ENCODE results near the gene FEN1. TPM values are rescaled to one million over a fixed set of nuclear protein-coding genes. Genes with fewer than 3 reads are reported as not detected.

Gene FEN1
- total and polyA plus RNA-seq, 2 of the 13 experiments (the other 11 are each of a cell fraction or from before 2014, with no cell fraction given): 12.4 to 102 TPM

DNA sequence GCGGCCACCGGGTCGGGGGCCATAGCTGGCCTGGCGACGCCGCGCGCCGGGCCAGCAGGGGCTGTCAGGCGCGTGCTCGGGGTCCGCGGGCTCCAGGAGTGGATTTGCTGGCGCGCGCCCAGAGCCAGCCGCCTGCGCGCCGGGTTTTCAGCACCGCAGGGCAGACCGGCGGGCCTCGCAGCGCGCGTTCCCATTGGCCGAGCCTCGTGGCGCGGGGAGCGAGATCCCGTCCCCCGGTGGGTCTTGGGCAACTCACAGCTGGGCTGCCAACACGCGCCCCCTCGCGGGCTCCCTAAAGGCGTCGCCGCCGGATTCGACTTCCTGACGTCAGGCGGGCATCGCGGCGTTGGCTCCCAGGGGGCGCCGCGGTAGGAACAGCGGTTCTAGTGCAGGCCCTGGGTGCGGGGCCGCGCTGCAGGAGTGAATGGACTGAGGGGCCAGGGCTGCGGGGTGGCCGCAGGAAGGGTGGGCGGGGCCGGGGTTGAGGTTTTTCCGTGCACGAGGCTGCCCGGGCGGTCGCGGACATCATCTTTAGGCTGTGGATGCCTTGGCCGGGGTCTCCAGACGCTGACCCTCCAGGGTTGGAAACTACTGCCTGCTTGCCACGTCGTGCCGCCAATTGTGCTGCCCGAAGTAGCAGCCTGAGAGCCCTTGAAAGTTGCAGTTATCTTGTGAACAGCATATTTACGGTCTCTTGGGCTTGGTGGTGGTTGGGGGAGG is 24.2 kb downstream of the FEN1 start, which contains the start of gene FADS1 (continued):
- TF ChIP-seq ZBTB7B (CRISPR knock-in tag; IDR thresholded peaks at IDR 0.05): peak; percentile 89
- TF ChIP-seq CC2D1A (CRISPR knock-in tag; IDR thresholded peaks at IDR 0.05): peak; percentile 87; the same call in 1 of the 2 replicates
- no peak for TF ChIP-seq TCF7L2 (IDR thresholded peaks at IDR 0.05; ENCODE audit: low read depth, low read length)
- TF ChIP-seq ZNF430 (CRISPR knock-in tag; IDR thresholded peaks at IDR 0.05): peak; percentile 94
- TF ChIP-seq ZNF775 (CRISPR knock-in tag; IDR thresholded peaks at IDR 0.05; ENCODE audit: borderline replicate concordance): peak; percentile 81; the same call in 1 of the 2 replicates
- peak; percentile 78; the same call in 1 of the 2 replicates for TF ChIP-seq NFKB2 (CRISPR knock-in tag; IDR thresholded peaks at IDR 0.05; ENCODE audit: borderline replicate concordance)
- TF ChIP-seq HNRNPUL1 (IDR thresholded peaks at IDR 0.05; ENCODE audit: low read depth, low read length): 0 out of 2 replicates have a peak, but pooled peaks have one; percentile 71
- no peak for TF ChIP-seq GABPA (IDR thresholded peaks at IDR 0.05; ENCODE audit: low read depth, low read length)
- TF ChIP-seq GABPA (CRISPR knock-in tag; IDR thresholded peaks at IDR 0.05; ENCODE audit: low read depth): 0 out of 2 replicates have a peak, but pooled peaks have one; percentile 38
- peak; percentile 78 for TF ChIP-seq ZNF274 (CRISPR knock-in tag; IDR thresholded peaks at IDR 0.05)
- TF ChIP-seq, protein P1, sequence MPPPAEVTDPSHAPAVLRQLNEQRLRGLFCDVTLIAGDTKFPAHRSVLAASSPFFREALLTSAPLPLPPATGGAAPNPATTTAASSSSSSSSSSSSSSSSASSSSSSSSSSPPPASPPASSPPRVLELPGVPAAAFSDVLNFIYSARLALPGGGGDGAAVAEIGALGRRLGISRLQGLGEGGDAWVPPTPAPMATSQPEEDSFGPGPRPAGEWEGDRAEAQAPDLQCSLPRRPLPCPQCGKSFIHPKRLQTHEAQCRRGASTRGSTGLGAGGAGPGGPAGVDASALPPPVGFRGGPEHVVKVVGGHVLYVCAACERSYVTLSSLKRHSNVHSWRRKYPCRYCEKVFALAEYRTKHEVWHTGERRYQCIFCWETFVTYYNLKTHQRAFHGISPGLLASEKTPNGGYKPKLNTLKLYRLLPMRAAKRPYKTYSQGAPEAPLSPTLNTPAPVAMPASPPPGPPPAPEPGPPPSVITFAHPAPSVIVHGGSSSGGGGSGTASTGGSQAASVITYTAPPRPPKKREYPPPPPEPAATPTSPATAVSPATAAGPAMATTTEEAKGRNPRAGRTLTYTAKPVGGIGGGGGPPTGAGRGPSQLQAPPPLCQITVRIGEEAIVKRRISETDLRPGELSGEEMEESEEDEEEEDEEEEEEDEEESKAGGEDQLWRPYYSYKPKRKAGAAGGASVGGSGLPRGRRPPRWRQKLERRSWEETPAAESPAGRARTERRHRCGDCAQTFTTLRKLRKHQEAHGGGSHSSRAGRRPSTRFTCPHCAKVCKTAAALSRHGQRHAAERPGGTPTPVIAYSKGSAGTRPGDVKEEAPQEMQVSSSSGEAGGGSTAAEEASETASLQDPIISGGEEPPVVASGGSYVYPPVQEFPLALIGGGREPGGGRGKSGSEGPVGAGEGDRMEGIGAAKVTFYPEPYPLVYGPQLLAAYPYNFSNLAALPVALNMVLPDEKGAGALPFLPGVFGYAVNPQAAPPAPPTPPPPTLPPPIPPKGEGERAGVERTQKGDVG (CRISPR knock-in tag; IDR thresholded peaks at IDR 0.05; ENCODE audit: borderline replicate concordance): peak; percentile 76
- TF ChIP-seq, protein P2, sequence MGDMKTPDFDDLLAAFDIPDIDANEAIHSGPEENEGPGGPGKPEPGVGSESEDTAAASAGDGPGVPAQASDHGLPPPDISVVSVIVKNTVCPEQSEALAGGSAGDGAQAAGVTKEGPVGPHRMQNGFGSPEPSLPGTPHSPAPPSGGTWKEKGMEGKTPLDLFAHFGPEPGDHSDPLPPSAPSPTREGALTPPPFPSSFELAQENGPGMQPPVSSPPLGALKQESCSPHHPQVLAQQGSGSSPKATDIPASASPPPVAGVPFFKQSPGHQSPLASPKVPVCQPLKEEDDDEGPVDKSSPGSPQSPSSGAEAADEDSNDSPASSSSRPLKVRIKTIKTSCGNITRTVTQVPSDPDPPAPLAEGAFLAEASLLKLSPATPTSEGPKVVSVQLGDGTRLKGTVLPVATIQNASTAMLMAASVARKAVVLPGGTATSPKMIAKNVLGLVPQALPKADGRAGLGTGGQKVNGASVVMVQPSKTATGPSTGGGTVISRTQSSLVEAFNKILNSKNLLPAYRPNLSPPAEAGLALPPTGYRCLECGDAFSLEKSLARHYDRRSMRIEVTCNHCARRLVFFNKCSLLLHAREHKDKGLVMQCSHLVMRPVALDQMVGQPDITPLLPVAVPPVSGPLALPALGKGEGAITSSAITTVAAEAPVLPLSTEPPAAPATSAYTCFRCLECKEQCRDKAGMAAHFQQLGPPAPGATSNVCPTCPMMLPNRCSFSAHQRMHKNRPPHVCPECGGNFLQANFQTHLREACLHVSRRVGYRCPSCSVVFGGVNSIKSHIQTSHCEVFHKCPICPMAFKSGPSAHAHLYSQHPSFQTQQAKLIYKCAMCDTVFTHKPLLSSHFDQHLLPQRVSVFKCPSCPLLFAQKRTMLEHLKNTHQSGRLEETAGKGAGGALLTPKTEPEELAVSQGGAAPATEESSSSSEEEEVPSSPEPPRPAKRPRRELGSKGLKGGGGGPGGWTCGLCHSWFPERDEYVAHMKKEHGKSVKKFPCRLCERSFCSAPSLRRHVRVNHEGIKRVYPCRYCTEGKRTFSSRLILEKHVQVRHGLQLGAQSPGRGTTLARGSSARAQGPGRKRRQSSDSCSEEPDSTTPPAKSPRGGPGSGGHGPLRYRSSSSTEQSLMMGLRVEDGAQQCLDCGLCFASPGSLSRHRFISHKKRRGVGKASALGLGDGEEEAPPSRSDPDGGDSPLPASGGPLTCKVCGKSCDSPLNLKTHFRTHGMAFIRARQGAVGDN (CRISPR knock-in tag; IDR thresholded peaks at IDR 0.05): peak; percentile 97
- peak; percentile 87 for TF ChIP-seq GABPB1 (CRISPR knock-in tag; IDR thresholded peaks at IDR 0.05)
- TF ChIP-seq, protein P3, sequence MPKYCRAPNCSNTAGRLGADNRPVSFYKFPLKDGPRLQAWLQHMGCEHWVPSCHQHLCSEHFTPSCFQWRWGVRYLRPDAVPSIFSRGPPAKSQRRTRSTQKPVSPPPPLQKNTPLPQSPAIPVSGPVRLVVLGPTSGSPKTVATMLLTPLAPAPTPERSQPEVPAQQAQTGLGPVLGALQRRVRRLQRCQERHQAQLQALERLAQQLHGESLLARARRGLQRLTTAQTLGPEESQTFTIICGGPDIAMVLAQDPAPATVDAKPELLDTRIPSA (CRISPR knock-in tag; IDR thresholded peaks at IDR 0.05; ENCODE audit: borderline replicate concordance): no peak
- TF ChIP-seq, protein P4, sequence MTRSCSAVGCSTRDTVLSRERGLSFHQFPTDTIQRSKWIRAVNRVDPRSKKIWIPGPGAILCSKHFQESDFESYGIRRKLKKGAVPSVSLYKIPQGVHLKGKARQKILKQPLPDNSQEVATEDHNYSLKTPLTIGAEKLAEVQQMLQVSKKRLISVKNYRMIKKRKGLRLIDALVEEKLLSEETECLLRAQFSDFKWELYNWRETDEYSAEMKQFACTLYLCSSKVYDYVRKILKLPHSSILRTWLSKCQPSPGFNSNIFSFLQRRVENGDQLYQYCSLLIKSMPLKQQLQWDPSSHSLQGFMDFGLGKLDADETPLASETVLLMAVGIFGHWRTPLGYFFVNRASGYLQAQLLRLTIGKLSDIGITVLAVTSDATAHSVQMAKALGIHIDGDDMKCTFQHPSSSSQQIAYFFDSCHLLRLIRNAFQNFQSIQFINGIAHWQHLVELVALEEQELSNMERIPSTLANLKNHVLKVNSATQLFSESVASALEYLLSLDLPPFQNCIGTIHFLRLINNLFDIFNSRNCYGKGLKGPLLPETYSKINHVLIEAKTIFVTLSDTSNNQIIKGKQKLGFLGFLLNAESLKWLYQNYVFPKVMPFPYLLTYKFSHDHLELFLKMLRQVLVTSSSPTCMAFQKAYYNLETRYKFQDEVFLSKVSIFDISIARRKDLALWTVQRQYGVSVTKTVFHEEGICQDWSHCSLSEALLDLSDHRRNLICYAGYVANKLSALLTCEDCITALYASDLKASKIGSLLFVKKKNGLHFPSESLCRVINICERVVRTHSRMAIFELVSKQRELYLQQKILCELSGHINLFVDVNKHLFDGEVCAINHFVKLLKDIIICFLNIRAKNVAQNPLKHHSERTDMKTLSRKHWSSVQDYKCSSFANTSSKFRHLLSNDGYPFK (CRISPR knock-in tag; IDR thresholded peaks at IDR 0.05; ENCODE audit: borderline replicate concordance): peak; percentile 63; the same call in 1 of the 2 replicates
